Brain microvascular endothelial cell (primary cell): ENCODE results near the gene LRPPRC.

Experiments
- DNase-seq: peaks from one replicate; pipeline ENCODE4 v3.0.0-alpha.2; 2020
- H3K27ac ChIP-seq: fragments of 250-450 bp; sonication (Bioruptor Pico); 2 replicates; pipeline ENCODE4 v1.5.1; 2020; ENCODE audit warnings: mild to moderate bottlenecking, moderate library complexity
- H3K27me3 ChIP-seq: fragments of 250-450 bp; sonication (Bioruptor Pico); replicated peaks from 2 replicates; pipeline ENCODE4 v1.5.1; 2020; ENCODE audit warnings: mild to moderate bottlenecking
- H3K36me3 ChIP-seq: fragments of 250-450 bp; sonication (Bioruptor Pico); replicated peaks from 2 replicates; pipeline ENCODE4 v1.5.1; 2020; ENCODE audit warnings: mild to moderate bottlenecking
- H3K4me3 ChIP-seq: 2 replicates; pipeline ENCODE4 v1.5.1; 2011; ENCODE audit warnings: low read depth, mild to moderate bottlenecking, control low read depth, low read length, moderate library complexity
- CTCF ChIP-seq: IDR thresholded peaks from 2 replicates; pipeline ENCODE4 v1.5.1; 2011; ENCODE audit warnings: low read depth, mild to moderate bottlenecking, moderate library complexity, low read length, control low read depth, inconsistent platforms; ENCODE audit errors: missing control alignments
- in situ Hi-C: cut with HindIII; loops from 2 replicates; pipeline ENCODE4 v1.10.0; 2017; ENCODE audit warnings: low sequenced_read_pairs, low pct_ligation_motif_present

Gene LRPPRC

GRCh38 chr2:43941359-43941758 is 54.4 kb downstream of the LRPPRC start:
- Histone ChIP-seq H3K27me3 (no peaks in the 10 kb centered on the region), H3K27ac (no peak overlapping the region), H3K4me3 (no peak overlapping the region), H3K36me3 (peaks cover 10% of the 10 kb centered on the region)
- DNase-seq: no peak
- TF ChIP-seq CTCF: no peak
- in situ Hi-C loops: no loop called here

GRCh38 chr2:43939695-43940256 is 56.0 kb downstream of the LRPPRC start:
- in situ Hi-C loops: no loop called here
- Histone ChIP-seq H3K27ac (no peak overlapping the region), H3K27me3 (no peaks in the 10 kb centered on the region), H3K36me3 (peaks cover 3% of the 10 kb centered on the region), H3K4me3 (no peak overlapping the region)
- no peak for TF ChIP-seq CTCF
- DNase-seq: no peak

GRCh38 chr2:43937269-43937820 is 58.4 kb downstream of the LRPPRC start:
- Histone ChIP-seq H3K27me3 (no peaks in the 10 kb centered on the region), H3K4me3 (no peak overlapping the region), H3K36me3 (peaks cover 8% of the 10 kb centered on the region), H3K27ac (no peak overlapping the region)
- DNase-seq: no peak
- in situ Hi-C loops: no loop called here
- no peak for TF ChIP-seq CTCF

- TF ChIP-seq CTCF: no peak
- Histone ChIP-seq H3K27me3 (no peaks in the 10 kb centered on the region), H3K27ac (no peak overlapping the region), H3K36me3 (peaks cover 16% of the 10 kb centered on the region), H3K4me3 (no peak overlapping the region)
- no peak for DNase-seq
- in situ Hi-C loops: no loop called here
Measured at GRCh38 chr2:43934567-43934966, 61.2 kb downstream of the LRPPRC start.

GRCh38 chr2:43931293-43931692 is 64.5 kb downstream of the LRPPRC start:
- no peak for TF ChIP-seq CTCF
- in situ Hi-C loops: no loop called here
- Histone ChIP-seq H3K4me3 (no peak overlapping the region), H3K27me3 (no peaks in the 10 kb centered on the region), H3K36me3 (peaks cover 21% of the 10 kb centered on the region), H3K27ac (no peak overlapping the region)
- DNase-seq: no peak

GRCh38 chr2:43927442-43927841 is 68.3 kb downstream of the LRPPRC start:
- DNase-seq: no peak
- Histone ChIP-seq H3K27ac (no peak overlapping the region), H3K36me3 (peaks cover 28% of the 10 kb centered on the region), H3K4me3 (no peak overlapping the region), H3K27me3 (no peaks in the 10 kb centered on the region)
- TF ChIP-seq CTCF: no peak
- in situ Hi-C loops: no loop called here
